Measurements from ENCODE around the gene PRKAR2A.

DNA sequence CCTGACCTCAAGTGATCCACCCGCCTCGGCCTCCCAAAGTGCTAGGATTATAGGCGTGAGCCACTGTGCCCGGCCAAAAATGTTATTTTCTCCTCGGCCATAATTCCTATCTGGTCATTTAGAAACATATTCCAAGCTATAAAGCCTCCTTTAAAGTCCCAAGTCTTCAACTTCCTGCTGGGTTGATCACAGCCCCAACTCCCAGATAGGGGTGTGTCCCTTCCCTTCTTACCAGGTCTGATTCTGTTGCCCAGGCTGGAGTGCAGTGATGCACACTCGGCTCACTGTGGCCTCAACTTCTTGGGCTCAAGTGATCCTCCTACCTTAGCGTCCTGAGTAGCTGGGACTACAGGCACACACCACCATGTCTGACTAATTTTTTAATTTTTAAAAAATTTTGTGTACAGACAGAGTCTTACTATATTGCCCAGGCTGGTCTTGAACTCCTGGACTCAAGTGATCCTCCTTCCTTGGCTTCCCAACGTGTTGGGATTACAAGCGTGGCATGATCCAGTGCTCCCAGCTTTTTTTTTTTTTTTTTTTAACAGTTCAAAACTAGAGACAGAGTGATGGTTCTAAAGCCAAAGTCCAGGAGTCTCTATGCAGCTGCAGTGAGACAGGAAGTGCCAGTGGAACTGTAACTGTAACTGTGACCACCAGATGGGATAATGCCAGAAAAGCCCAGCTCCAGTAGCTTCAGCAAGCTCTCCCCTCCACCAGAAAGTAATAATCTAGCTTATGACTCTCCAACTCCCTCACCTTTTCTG lies 8.2 kb upstream of the PRKAR2A start:
- TF ChIP-seq, protein P1, sequence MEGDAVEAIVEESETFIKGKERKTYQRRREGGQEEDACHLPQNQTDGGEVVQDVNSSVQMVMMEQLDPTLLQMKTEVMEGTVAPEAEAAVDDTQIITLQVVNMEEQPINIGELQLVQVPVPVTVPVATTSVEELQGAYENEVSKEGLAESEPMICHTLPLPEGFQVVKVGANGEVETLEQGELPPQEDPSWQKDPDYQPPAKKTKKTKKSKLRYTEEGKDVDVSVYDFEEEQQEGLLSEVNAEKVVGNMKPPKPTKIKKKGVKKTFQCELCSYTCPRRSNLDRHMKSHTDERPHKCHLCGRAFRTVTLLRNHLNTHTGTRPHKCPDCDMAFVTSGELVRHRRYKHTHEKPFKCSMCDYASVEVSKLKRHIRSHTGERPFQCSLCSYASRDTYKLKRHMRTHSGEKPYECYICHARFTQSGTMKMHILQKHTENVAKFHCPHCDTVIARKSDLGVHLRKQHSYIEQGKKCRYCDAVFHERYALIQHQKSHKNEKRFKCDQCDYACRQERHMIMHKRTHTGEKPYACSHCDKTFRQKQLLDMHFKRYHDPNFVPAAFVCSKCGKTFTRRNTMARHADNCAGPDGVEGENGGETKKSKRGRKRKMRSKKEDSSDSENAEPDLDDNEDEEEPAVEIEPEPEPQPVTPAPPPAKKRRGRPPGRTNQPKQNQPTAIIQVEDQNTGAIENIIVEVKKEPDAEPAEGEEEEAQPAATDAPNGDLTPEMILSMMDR (IDR thresholded peaks at IDR 0.05): no peak
- TF ChIP-seq POLR2A (IDR thresholded peaks at IDR 0.05) (no peak), POLR2AphosphoS5 (IDR thresholded peaks at IDR 0.05; ENCODE audit: insufficient read depth in 1 of 2, low read depth in 1 of 2) (no peak)

Measured in vagina (tissue), 2 donors.